Stimulated activated CD8-positive, alpha-beta memory T cell treated with anti-CD3 and anti-CD28 coated beads, Interleukin-15, amount 100 ng/mL, for 1 hour (primary cell): ENCODE measurements around the gene PLCD1.
"Not testable (repeated sequence)": the region's sequence is repeated elsewhere in the genome, so short reads cannot be mapped to it uniquely, and the experiment has no call there.

Source experiments
- DNase-seq: peaks from one replicate; pipeline ENCODE4 v3.0.0-alpha.2; 2020; ENCODE audit warnings: low read depth

Gene PLCD1

GRCh38 chr3:38000242-38000916 is 29.1 kb downstream of the PLCD1 start:
- DNase-seq = no peak

GRCh38 chr3:37999836-38000235 is 29.6 kb downstream of the PLCD1 start:
- no peak for DNase-seq

GRCh38 chr3:37997791-37998370 is 31.6 kb downstream of the PLCD1 start:
- DNase-seq = no peak

- DNase-seq = no peak
Measured at GRCh38 chr3:37997342-37997741, 32.1 kb downstream of the PLCD1 start.

- peak; percentile 76 for DNase-seq
Measured at GRCh38 chr3:37996785-37997301, 32.6 kb downstream of the PLCD1 start.

- DNase-seq = no peak
Measured at GRCh38 chr3:37995652-37996641, 33.5 kb downstream of the PLCD1 start.

- no peak for DNase-seq
Measured at GRCh38 chr3:37994639-37994972, 34.8 kb downstream of the PLCD1 start.

- DNase-seq = peak; percentile 27
Measured at GRCh38 chr3:37993820-37994638, 35.4 kb downstream of the PLCD1 start.

- DNase-seq = no peak
Measured at GRCh38 chr3:37993460-37993819, 36.0 kb downstream of the PLCD1 start.

- DNase-seq = no peak
Measured at GRCh38 chr3:37993067-37993455, 36.4 kb downstream of the PLCD1 start.

GRCh38 chr3:37992271-37993066 is 37.0 kb downstream of the PLCD1 start:
- no peak for DNase-seq

GRCh38 chr3:37991823-37992222 is 37.6 kb downstream of the PLCD1 start:
- DNase-seq = no peak

GRCh38 chr3:37991109-37991508 is 38.3 kb downstream of the PLCD1 start:
- DNase-seq = no peak

- DNase-seq = no peak
Measured at GRCh38 chr3:37990527-37990926, 38.9 kb downstream of the PLCD1 start, which contains the start of gene VILL. VILL (plus strand) TSS chr3:37990786; CDS start chr3:37993673, 2,887 bp downstream.

GRCh38 chr3:37989821-37990480 is 39.5 kb downstream of the PLCD1 start:
- DNase-seq = no peak

- no peak for DNase-seq
Measured at GRCh38 chr3:37988931-37989525, 40.4 kb downstream of the PLCD1 start.

GRCh38 chr3:37988376-37988775 is 41.1 kb downstream of the PLCD1 start:
- not testable (repeated sequence) for DNase-seq

- no peak for DNase-seq
Measured at GRCh38 chr3:37987751-37988179, 41.7 kb downstream of the PLCD1 start.

GRCh38 chr3:37987315-37987697 is 42.1 kb downstream of the PLCD1 start:
- DNase-seq = no peak
